Esophagus squamous epithelium (tissue), 5 donors: ENCODE data around the gene TBX6. TPM values are rescaled to one million over a fixed set of nuclear protein-coding genes. Genes with fewer than 3 reads are reported as not detected.

Experiments used
- DNase-seq: peaks from one replicate; lab custom pipeline; 2025; lab: John Stamatoyannopoulos, UW
- H3K27ac ChIP-seq, 4 donors: fragments of 200-600 bp; sonication (generic); one replicate each; pipeline ENCODE4 v1.5.1; 2016 to 2019; ENCODE audit warnings: mild to moderate bottlenecking in 1 of 4
- H3K27me3 ChIP-seq, 4 donors: fragments of 200-600 bp; sonication (generic); 1 replicate in 3 of 4; 2 replicates in 1 of 4; pipeline versions ENCODE4 v1.5.1 to v1.6.0; 2017 to 2021; ENCODE audit warnings: antibody characterized with exemption in 1 of 4
- H3K36me3 ChIP-seq, 3 donors: fragments of 200-600 bp; sonication (generic); one replicate each; pipeline ENCODE4 v1.5.1; 2016 to 2019
- H3K4me1 ChIP-seq, 3 donors: fragments of 200-600 bp; sonication (generic); one replicate each; pipeline ENCODE4 v1.5.1; 2017 to 2019
- H3K4me3 ChIP-seq, 4 donors: fragments of 200-600 bp; sonication (generic); 1 replicate in 3 of 4; 2 replicates in 1 of 4; pipeline ENCODE4 v1.5.1; 2016 to 2019; ENCODE audit warnings: mild to moderate bottlenecking in 2 of 4, moderate library complexity in 1 of 4
- H3K9me3 ChIP-seq, 3 donors: fragments of 200-600 bp; sonication (generic); one replicate each; pipeline ENCODE4 v1.5.1; 2016 to 2019
- CTCF ChIP-seq, 6 experiments: fragments of 450-650 bp in 4 of 6; fragments of 200-600 bp in 2 of 6; sonication (generic) in 2 of 6; IDR thresholded peaks; one replicate each; pipeline ENCODE4 v1.5.1; 2016 to 2019; ENCODE audit warnings: antibody characterized with exemption in 6 of 6, mild to moderate bottlenecking in 4 of 6, moderate library complexity in 4 of 6
- POLR2A ChIP-seq, 4 donors: fragments of 450-650 bp; IDR thresholded peaks; one replicate each; pipeline ENCODE4 v1.6.1; 2017; ENCODE audit warnings: antibody characterized with exemption in 4 of 4, mild to moderate bottlenecking in 4 of 4, moderate library complexity in 3 of 4
- WGBS, 2 donors: methylation state at CpG; one replicate each; pipeline ENCODE4 v1.1.5; 2018; 5-methylcytosine and 5-hydroxymethylcytosine counted together
- intact Hi-C: fragments of 100-400 bp; cut with DNase I; formaldehyde crosslinking; loops from one replicate; pipeline ENCODE4 v1.15.0; 2022
- total RNA-seq, 4 donors: library from RNA; depleted of rRNA; stranded (reverse); fragments of >200 nt; gene quantifications; one replicate each; pipeline ENCODE4 v1.1.0, GENCODE V29; 2016
- donor health status: DM: yes; HTN: yes; CAD: no.

The TBX6 gene
- total RNA-seq, 4 donors from 2014 or later, result 1.9 to 6.2 (median 4.7) TPM

- intact Hi-C loops, result no loop called here
- peaks cover 17 to 100% (median 35%) of the 10 kb centered on the region in 3 donors for H3K36me3 ChIP-seq
- H3K4me1 ChIP-seq, result peaks cover 22 to 64% (median 27%) of the 10 kb centered on the region in 3 donors
- peak overlapping the region; percentile 61 to 83 (median 77) for H3K27ac ChIP-seq
- TF ChIP-seq CTCF (IDR thresholded peaks at IDR 0.05), result no peak
- TF ChIP-seq POLR2A (IDR thresholded peaks at IDR 0.05), result no peak
- no peak for DNase-seq
- no peaks in the 10 kb centered on the region for H3K9me3 ChIP-seq
- no peaks in the 10 kb centered on the region for H3K27me3 ChIP-seq
- peak overlapping the region in 1 of 4 donors; percentile 31 for H3K4me3 ChIP-seq
- 90 to 100% methylated on average over 3 to 18 of the region's 20 CpGs for WGBS, 2 donors
These were observed 22.1 kb upstream of the TBX6 start for GRCh38 chr16:30113711-30114333.

GRCh38 chr16:30113031-30113710, 21.4 kb upstream of the TBX6 start, which contains the start of gene GDPD3:
Gene GDPD3, minus strand, starts transcription at chr16:30113537. Its CDS starts 59 bp downstream, at chr16:30113478.
- Histone ChIP-seq H3K4me1 (peaks cover 22 to 61% (median 27%) of the 10 kb centered on the region in 3 donors), H3K36me3 (peaks cover 16 to 100% (median 36%) of the 10 kb centered on the region in 3 donors), H3K27ac (peak within 1 kb of the TSS; percentile 61 to 83 (median 77)), H3K4me3 (peak within 1 kb of the TSS in 2 of 4 donors; percentile 14 to 31), H3K27me3 (no peaks in the 10 kb centered on the region), H3K9me3 (no peaks in the 10 kb centered on the region)
- intact Hi-C loops, result no loop called here
- 68 to 78% methylated on average over 5 to 10 of the region's 20 CpGs for WGBS, 2 donors
- TF ChIP-seq CTCF (IDR thresholded peaks at IDR 0.05) (no peak), POLR2A (IDR thresholded peaks at IDR 0.05) (no peak)
- DNase-seq, result no peak

GRCh38 chr16:30112197-30113030, 20.7 kb upstream of the TBX6 start:
- Histone ChIP-seq H3K9me3 (no peaks in the 10 kb centered on the region), H3K4me3 (peak overlapping the region in 2 of 4 donors; percentile 14 to 31), H3K36me3 (peaks cover 9 to 100% (median 36%) of the 10 kb centered on the region in 3 donors), H3K4me1 (peaks cover 22 to 55% (median 27%) of the 10 kb centered on the region in 3 donors), H3K27me3 (no peaks in the 10 kb centered on the region), H3K27ac (peak overlapping the region; percentile 57 to 83 (median 77))
- 65 to 78% methylated on average over 8 to 9 of the region's 29 CpGs for WGBS, 2 donors
- DNase-seq, result no peak
- intact Hi-C loops, result no loop called here
- peak; percentile 45 to 78 (median 58) for TF ChIP-seq CTCF (IDR thresholded peaks at IDR 0.05)
- TF ChIP-seq POLR2A (IDR thresholded peaks at IDR 0.05), result no peak

- Histone ChIP-seq H3K27ac (no peak overlapping the region), H3K27me3 (no peaks in the 10 kb centered on the region), H3K4me1 (peaks cover 22 to 39% (median 22%) of the 10 kb centered on the region in 3 donors), H3K36me3 (peaks cover 6 to 100% (median 23%) of the 10 kb centered on the region in 3 donors), H3K9me3 (no peaks in the 10 kb centered on the region), H3K4me3 (no peak overlapping the region)
- intact Hi-C loops, result no loop called here
- WGBS, 2 donors, result 60 to 69% methylated on average over 6 to 7 of the region's 7 CpGs
- no peak for DNase-seq
- TF ChIP-seq CTCF (IDR thresholded peaks at IDR 0.05), result no peak
- TF ChIP-seq POLR2A (IDR thresholded peaks at IDR 0.05), result no peak
These were observed 18.9 kb upstream of the TBX6 start for GRCh38 chr16:30110661-30111060.
